Sciatic nerve (tissue), 2 donors: ENCODE measurements around the gene GPR35. TPM values are rescaled to one million over a fixed set of nuclear protein-coding genes. Genes with fewer than 3 reads are reported as not detected.

Experiments
- ATAC-seq: fragments of 200-7000 bp; cut with Tn5 transposase; one replicate; pipeline ENCODE4 v1.9.1; 2020; ENCODE audit warnings: mild to moderate bottlenecking, moderate library complexity
- DNase-seq: peaks from one replicate; pipeline ENCODE4 v3.0.0-alpha.2; 2020; ENCODE audit warnings: low spot score
- intact Hi-C: fragments of 100-400 bp; cut with DNase I; formaldehyde crosslinking; loops from one replicate; pipeline ENCODE4 v1.14.2; 2022
- total RNA-seq: library from RNA; stranded (reverse); fragmentation: NEBNext Ultra II Directional; extraction: Animal tissue kit (Norgen Biotek cat#: 25700); gene quantifications from one replicate; pipeline ENCODE4 v1.2.1, GENCODE V29; 2021
- donor health status: DM: no; HTN: no; CAD: no.
- donor health status: DM: no; HTN: no; CAD: no.

The GPR35 gene
- 3.2 TPM for total RNA-seq

GRCh38 chr2:240624950-240625621 lies at the start of gene GPR35:
TSS of gene GPR35 (plus strand) at chr2:240625480. CDS start at chr2:240629953, 4,473 bp downstream.
- peak; percentile 64 for DNase-seq
- intact Hi-C loops: no loop called here
- peak; percentile 40 for ATAC-seq

- no peak for DNase-seq
- intact Hi-C loops: no loop called here
- no peak for ATAC-seq
Observed at GRCh38 chr2:240576036-240576435, 49.2 kb upstream of the GPR35 start.

GRCh38 chr2:240576436-240577205 lies 48.7 kb upstream of the GPR35 start:
- DNase-seq (no peak), ATAC-seq (no peak)
- intact Hi-C loops: no loop called here

- peak; percentile 5 for ATAC-seq
- DNase-seq: no peak
- intact Hi-C loops: no loop called here
Observed at GRCh38 chr2:240577281-240578109, 47.8 kb upstream of the GPR35 start.

GRCh38 chr2:240578110-240578450 lies 47.2 kb upstream of the GPR35 start:
- no peak for DNase-seq
- intact Hi-C loops: no loop called here

GRCh38 chr2:240578488-240578887 lies 46.8 kb upstream of the GPR35 start:
- DNase-seq (no peak), ATAC-seq (no peak)

More at GRCh38 chr2:240578110-240578450, 47.2 kb upstream of the GPR35 start:
- peak; percentile 26 for ATAC-seq

GRCh38 chr2:240579071-240579762 lies 46.1 kb upstream of the GPR35 start:
- intact Hi-C loops: no loop called here

More at GRCh38 chr2:240578488-240578887, 46.8 kb upstream of the GPR35 start:
- intact Hi-C loops: no loop called here

GRCh38 chr2:240579771-240580614 lies 45.3 kb upstream of the GPR35 start:
- ATAC-seq (peak; percentile 50), DNase-seq (no peak)
- intact Hi-C loops: no loop called here

More at GRCh38 chr2:240579071-240579762, 46.1 kb upstream of the GPR35 start:
- DNase-seq (no peak), ATAC-seq (no peak)

GRCh38 chr2:240581811-240582210 lies 43.5 kb upstream of the GPR35 start:
- DNase-seq (no peak), ATAC-seq (no peak)
- intact Hi-C loops: no loop called here

- intact Hi-C loops: no loop called here
- DNase-seq: no peak
- no peak for ATAC-seq
Observed at GRCh38 chr2:240582781-240583180, 42.5 kb upstream of the GPR35 start.

- no peak for ATAC-seq
- intact Hi-C loops: no loop called here
- no peak for DNase-seq
Observed at GRCh38 chr2:240583774-240584173, 41.5 kb upstream of the GPR35 start.

GRCh38 chr2:240584486-240585031 lies 40.7 kb upstream of the GPR35 start:
- ATAC-seq (no peak), DNase-seq (no peak)
- intact Hi-C loops: no loop called here

GRCh38 chr2:240585101-240585500 lies 40.2 kb upstream of the GPR35 start:
- intact Hi-C loops: no loop called here
- DNase-seq: no peak
- no peak for ATAC-seq

GRCh38 chr2:240585681-240586197 lies 39.5 kb upstream of the GPR35 start:
- ATAC-seq: no peak
- intact Hi-C loops: no loop called here
- no peak for DNase-seq

GRCh38 chr2:240586198-240586918 lies 38.9 kb upstream of the GPR35 start, which contains the start of gene CAPN10:
TSS of gene CAPN10 (plus strand) at chr2:240586734. CDS start at chr2:240586912, 178 bp downstream.
- peak; percentile 98 for ATAC-seq
- peak; percentile 99 for DNase-seq
- intact Hi-C loops: no loop called here

- intact Hi-C loops: no loop called here
- ATAC-seq (no peak), DNase-seq (no peak)
Observed at GRCh38 chr2:240586919-240587800, 38.1 kb upstream of the GPR35 start.
